Erythroblast (primary cell): ENCODE measurements around the gene RPL36.

Source experiments
- GATA1 ChIP-seq: IDR thresholded peaks from 2 replicates; pipeline ENCODE4 v1.6.1; 2011; ENCODE audit warnings: low read depth, mild to moderate bottlenecking, control low read depth, low read length, moderate library complexity
- POLR2A ChIP-seq: IDR thresholded peaks from 2 replicates; pipeline ENCODE4 v1.6.1; 2011; ENCODE audit warnings: mild to moderate bottlenecking, low read length

- TF ChIP-seq POLR2A (no peak), GATA1 (no peak)
Observed at GRCh38 chr19:5648464-5648863, 41.6 kb upstream of the RPL36 start.
